Myometrial cell (primary cell): Measurements from ENCODE around the gene UFD1. TPM values are rescaled to one million over a fixed set of nuclear protein-coding genes. Genes with fewer than 3 reads are reported as not detected.

ENCODE experiments used
- total RNA-seq: library from RNA; depleted of rRNA; stranded (reverse); fragments of >200 nt; gene quantifications from 2 replicates; pipeline ENCODE4 v1.2.3, GENCODE V29; 2015

Gene UFD1
- total RNA-seq, result 69.6 and 81.9 TPM in 2 replicates

GRCh38 chr22:19478901-19479354 is at the start of gene UFD1:
Gene UFD1 (minus strand): TSS chr22:19479193. CDS start chr22:19479085, 108 bp downstream.

GRCh38 chr22:19524170-19525115 is 45.5 kb upstream of the UFD1 start, which contains the start of gene CLDN5:
Gene CLDN5 (minus strand): TSS chr22:19524410. CDS start chr22:19524255, 155 bp downstream.

GRCh38 chr22:19479355-19480172 is 571 bp upstream of the UFD1 start, which contains the start of gene CDC45:
Gene CDC45 (plus strand): TSS chr22:19479920. CDS start chr22:19479969, 49 bp downstream.

GRCh38 chr22:19447330-19448075 is 31.5 kb downstream of the UFD1 start, which contains the start of gene C22orf39:
Gene C22orf39 (minus strand): TSS chr22:19447711. CDS start chr22:19447688, 23 bp downstream.

GRCh38 chr22:19432133-19432851 is 46.7 kb downstream of the UFD1 start, which contains the start of gene MRPL40:
Gene MRPL40 (plus strand): TSS chr22:19432545. CDS start chr22:19432555, 10 bp downstream.

GRCh38 chr22:19431649-19432132 is 47.3 kb downstream of the UFD1 start, which contains the start of gene HIRA:
Gene HIRA (minus strand): TSS chr22:19431733. CDS start chr22:19431476, 257 bp downstream.

Other genes with a start within 250 kb of the UFD1 start
- gene CLTCL1, start 187.5 kb downstream of the UFD1 start, total RNA-seq, result 6.9 and 8.2 TPM in 2 replicates
- 17.3 and 20.9 TPM in 2 replicates for gene HIRA, start 47.5 kb downstream of the UFD1 start, total RNA-seq
- 48.4 and 63.7 TPM in 2 replicates for gene MRPL40, start 46.6 kb downstream of the UFD1 start, total RNA-seq
- gene C22orf39, start 31.5 kb downstream of the UFD1 start, total RNA-seq, result 17.4 and 33.4 TPM in 2 replicates
- 22.2 and 33.2 TPM in 2 replicates for gene CDC45, start 727 bp upstream of the UFD1 start, total RNA-seq
- 6.4 and 11.2 TPM in 2 replicates for gene CLDN5, start 45.2 kb upstream of the UFD1 start, total RNA-seq
- gene SEPTIN5, start 235.3 kb upstream of the UFD1 start, total RNA-seq, result 16.5 and 26.2 TPM in 2 replicates
- 0.29 and 3.0 TPM in 2 replicates for gene GP1BB, start 244.3 kb upstream of the UFD1 start, total RNA-seq